Measurements from ENCODE around the gene ASCL2. TPM values are rescaled to one million over a fixed set of nuclear protein-coding genes. Genes with fewer than 3 reads are reported as not detected.

ASCL2 gene
- total RNA-seq, 1 experiment from 2014 or later, result 0.35 TPM

DNA sequence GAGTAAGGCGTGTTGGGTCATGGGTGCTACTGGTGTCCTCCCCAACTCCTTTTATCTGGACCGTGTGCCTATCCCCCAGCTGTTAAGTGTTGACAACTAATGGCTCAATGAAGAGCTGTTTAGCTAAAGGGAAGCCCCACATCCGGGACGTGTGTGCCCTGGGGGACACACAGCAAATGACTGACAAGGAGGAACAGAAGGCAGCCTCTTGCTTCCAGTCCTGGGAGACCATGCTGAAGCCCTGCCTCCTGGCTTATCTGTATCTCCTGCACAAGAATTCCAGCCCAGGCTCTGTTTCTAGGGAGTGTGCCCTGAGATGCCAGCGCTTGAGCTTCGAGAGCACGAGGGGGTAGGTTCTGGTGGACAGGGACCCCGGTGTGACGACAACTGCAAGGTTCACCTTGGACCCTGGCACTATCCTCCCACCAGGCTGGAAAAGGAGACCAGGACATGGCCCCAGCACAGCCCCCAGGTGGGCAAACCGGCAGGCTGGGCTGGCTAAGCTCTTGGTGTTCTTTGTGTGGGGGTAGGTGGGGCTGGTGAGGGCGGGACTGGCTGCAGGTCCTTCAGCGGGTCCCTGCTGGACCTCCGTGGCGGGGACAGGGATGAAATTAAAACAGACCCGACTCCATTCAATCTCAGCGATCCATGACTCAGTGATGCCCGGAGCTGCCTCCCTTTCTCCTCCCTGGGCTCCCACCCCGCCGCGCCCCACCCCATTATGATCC is 21.0 kb downstream of the ASCL2 start:
- Histone ChIP-seq H3K18ac (ENCODE audit: insufficient read length, low read depth, low read length) (no peak overlapping the region), H2BK20ac (ENCODE audit: low read depth, low read length, poor library complexity, severe bottlenecking) (no peak overlapping the region), H3T11ph (ENCODE audit: low read length) (no peak overlapping the region), H3K4me2 (ENCODE audit: insufficient read depth, insufficient read length, low read length) (no peak overlapping the region), H3K27me3 (ENCODE audit: insufficient read depth, low read length) (peaks cover 3% of the 10 kb centered on the region; the same call in 1 of the 2 replicates), H4K20me1 (ENCODE audit: control insufficient read depth, insufficient read depth, insufficient read length) (no peaks in the 10 kb centered on the region), H3K9me3 (ENCODE audit: control insufficient read depth, low read depth, low read length) (no peaks in the 10 kb centered on the region), H4K91ac (ENCODE audit: insufficient read length, low read depth, low read length) (no peak overlapping the region), H3K27ac (ENCODE audit: insufficient read length, low read depth, low read length) (no peak overlapping the region), H2AK5ac (ENCODE audit: insufficient read length, low read length) (no peak overlapping the region), H4K8ac (replicated peaks; ENCODE audit: insufficient read length, low read depth, low read length) (no peak overlapping the region), H3K23ac (ENCODE audit: insufficient read length, low read depth, low read length) (no peak overlapping the region), H4K5ac (ENCODE audit: insufficient read length, low read depth, low read length) (no peak overlapping the region), H3K23me2 (ENCODE audit: insufficient read length, low read depth, low read length, poor library complexity, severe bottlenecking) (peaks cover 2% of the 10 kb centered on the region), H3K4ac (ENCODE audit: low read depth, low read length) (no peak overlapping the region), H2BK15ac (ENCODE audit: low read depth, low read length) (no peak overlapping the region), H3K14ac (ENCODE audit: insufficient read depth, low read length) (no peak overlapping the region), H2BK12ac (ENCODE audit: insufficient read length, low read depth, low read length) (no peak overlapping the region), H2AFZ (ENCODE audit: low read length) (no peak overlapping the region), H3K56ac (ENCODE audit: insufficient read length, low read depth, low read length) (no peak overlapping the region), H3K4me1 (ENCODE audit: insufficient read depth, low read length) (no peaks in the 10 kb centered on the region), H2BK120ac (ENCODE audit: low read depth, low read length, poor library complexity, severe bottlenecking) (no peak overlapping the region), H3K79me2 (ENCODE audit: insufficient read depth, low read length) (no peaks in the 10 kb centered on the region), H3K79me1 (ENCODE audit: insufficient read depth, low read depth, low read length, poor library complexity, severe bottlenecking) (no peaks in the 10 kb centered on the region), H2BK5ac (ENCODE audit: insufficient read length, low read length) (no peak overlapping the region), H3K9ac (ENCODE audit: extremely low read depth, insufficient read length, low read length) (no peak overlapping the region)
- H3K27me3 Mint-ChIP-seq (ENCODE audit: low read depth), result peaks cover 65% of the 10 kb centered on the region
- DNase-seq, result no peak
- H3K4me1 Mint-ChIP-seq, result no peaks in the 10 kb centered on the region
- peaks cover 0 to 12% of the 10 kb centered on the region in 2 experiments; a peak in 3 of 5 replicates for H3K9me3 Mint-ChIP-seq
- H3K36me3 Mint-ChIP-seq (ENCODE audit: insufficient read depth in 1 of 3, low read depth in 3 of 3), result no peaks in the 10 kb centered on the region; a peak in 1 of 7 replicates
- no peak overlapping the region for H3K4me3 Mint-ChIP-seq
- no CpG with 5 or more reads among the region's 20 CpGs for WGBS (ENCODE audit: extremely low coverage, insufficient read length, low lambda C conversion rate)
- no peak for TF ChIP-seq CTCF (conservative IDR thresholded peaks at IDR 0.05)
- H3K27ac Mint-ChIP-seq, result peak overlapping the region in 1 of 3 experiments; percentile 44; a peak in 2 of 7 replicates

Measured in H9 (cell line).